Sigmoid colon (tissue), 4 donors: ENCODE measurements around the gene TAGLN.

Source experiments
- CTCF ChIP-seq, 4 experiments: fragments of 450-650 bp in 3 of 4; fragments of 200-600 bp in 1 of 4; IDR thresholded peaks; one replicate each; pipeline ENCODE4 v1.5.1; 2016 to 2019; ENCODE audit warnings: antibody characterized with exemption in 4 of 4, mild to moderate bottlenecking in 3 of 4, moderate library complexity in 2 of 4
- POLR2A ChIP-seq, 2 donors: fragments of 450-650 bp; IDR thresholded peaks; one replicate each; pipeline ENCODE4 v1.6.1; 2016; ENCODE audit warnings: antibody characterized with exemption in 2 of 2, mild to moderate bottlenecking in 2 of 2, moderate library complexity in 2 of 2
- POLR2AphosphoS5 ChIP-seq, 4 donors: sonication (generic); formaldehyde crosslinking; IDR thresholded peaks; one replicate each; pipeline ENCODE4 v1.6.1; 2017; ENCODE audit warnings: antibody characterized with exemption in 4 of 4

GRCh38 chr11:117219995-117220394, 20.8 kb downstream of the TAGLN start:
- TF ChIP-seq CTCF (IDR thresholded peaks at IDR 0.05) (no peak), POLR2A (IDR thresholded peaks at IDR 0.05) (no peak), POLR2AphosphoS5 (IDR thresholded peaks at IDR 0.05) (no peak)
